ENCODE measurements around the gene IL18BP.

IL18BP gene

GRCh38 chr11:71997594-71997993 lies 1.1 kb upstream of the IL18BP start:
- DNase-seq: no peak

DNA sequence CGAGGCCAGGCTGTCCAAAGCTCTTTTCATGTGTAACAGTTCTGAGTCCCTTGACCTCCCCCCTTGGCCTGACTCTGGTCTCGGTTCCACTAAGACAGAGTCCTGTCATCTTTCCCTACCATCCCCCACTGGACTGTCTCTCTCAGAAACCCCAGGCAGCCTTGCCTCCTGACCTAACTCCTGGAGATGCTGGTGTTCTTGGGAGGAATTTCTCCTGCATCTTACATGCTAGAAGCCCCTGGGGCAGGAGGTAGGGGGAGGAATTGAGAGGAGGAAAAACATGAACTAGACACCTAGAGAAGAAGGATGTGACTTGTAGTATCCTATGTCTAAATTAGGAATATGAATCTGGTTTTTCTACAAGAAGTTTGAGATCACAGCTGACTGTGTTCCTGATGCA lies 648 bp upstream of the IL18BP start:
- no peak for DNase-seq

GRCh38 chr11:71999362-71999761 lies 653 bp downstream of the IL18BP start:
- DNase-seq: no peak

DNA sequence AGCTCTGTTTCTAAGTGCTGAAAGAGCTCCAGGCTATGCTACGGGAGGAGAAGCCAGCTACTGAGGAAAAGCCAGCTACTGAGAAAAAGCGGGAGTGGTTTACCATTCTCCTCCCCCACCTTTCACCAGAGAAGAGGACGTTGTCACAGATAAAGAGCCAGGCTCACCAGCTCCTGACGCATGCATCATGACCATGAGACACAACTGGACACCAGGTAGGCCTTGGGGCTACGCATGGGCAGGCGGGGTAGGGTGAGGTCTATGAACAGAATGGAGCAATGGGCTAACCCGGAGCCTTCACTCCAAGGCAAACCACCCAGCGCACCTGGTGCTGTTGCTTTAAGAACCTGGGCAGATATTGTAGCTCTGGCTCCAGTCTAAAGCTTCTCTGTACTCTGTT lies 1.1 kb downstream of the IL18BP start:
- DNase-seq: no peak

DNA sequence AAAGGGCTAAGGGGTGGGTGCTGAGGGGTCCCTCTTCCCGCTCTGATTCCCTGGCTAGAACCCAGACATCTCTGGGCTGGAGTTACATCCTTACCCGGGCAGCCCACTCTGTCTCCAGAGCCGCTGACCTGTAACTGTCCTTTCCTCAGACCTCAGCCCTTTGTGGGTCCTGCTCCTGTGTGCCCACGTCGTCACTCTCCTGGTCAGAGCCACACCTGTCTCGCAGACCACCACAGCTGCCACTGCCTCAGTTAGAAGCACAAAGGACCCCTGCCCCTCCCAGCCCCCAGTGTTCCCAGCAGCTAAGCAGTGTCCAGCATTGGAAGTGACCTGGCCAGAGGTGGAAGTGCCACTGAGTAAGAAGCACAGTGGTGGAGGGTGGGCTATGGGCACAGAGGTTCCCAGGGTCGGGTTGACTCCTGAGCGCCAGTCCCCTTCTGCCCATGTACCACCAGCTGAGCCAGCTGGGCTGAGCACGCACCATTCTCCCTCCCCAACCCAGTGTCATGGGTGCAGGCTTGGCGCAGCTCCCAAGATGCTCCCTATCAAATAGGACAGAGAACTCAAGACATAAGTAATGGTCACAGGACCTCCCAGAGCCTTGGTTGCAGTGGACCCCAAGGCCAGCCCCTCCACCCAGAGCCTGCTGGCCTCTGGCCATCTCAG lies 1.6 kb downstream of the IL18BP start:
- DNase-seq: no peak

DNA sequence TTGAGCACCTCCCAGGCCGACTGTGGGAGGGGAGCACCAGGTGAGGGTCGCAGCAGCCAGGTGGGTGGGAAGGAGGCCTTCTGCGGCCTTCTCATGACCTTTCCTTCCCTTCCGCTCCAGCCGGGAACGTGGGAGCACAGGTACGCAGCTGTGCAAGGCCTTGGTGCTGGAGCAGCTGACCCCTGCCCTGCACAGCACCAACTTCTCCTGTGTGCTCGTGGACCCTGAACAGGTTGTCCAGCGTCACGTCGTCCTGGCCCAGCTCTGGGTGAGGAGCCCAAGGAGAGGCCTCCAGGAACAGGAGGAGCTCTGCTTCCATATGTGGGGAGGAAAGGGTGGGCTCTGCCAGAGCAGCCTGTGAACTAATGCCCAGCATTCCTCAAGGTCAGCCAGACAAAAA lies 2.6 kb downstream of the IL18BP start:
- DNase-seq: no peak

- DNase-seq: no peak
Observed at GRCh38 chr11:72001834-72002591, 3.3 kb downstream of the IL18BP start.

GRCh38 chr11:72002841-72003775 lies 4.4 kb downstream of the IL18BP start:
- DNase-seq: no peak

GRCh38 chr11:72003776-72004171 lies 5.1 kb downstream of the IL18BP start:
- no peak for DNase-seq

GRCh38 chr11:72004515-72005346 lies 6.0 kb downstream of the IL18BP start:
- no peak for DNase-seq

GRCh38 chr11:72005347-72006260 lies 6.9 kb downstream of the IL18BP start:
- DNase-seq: no peak

DNA sequence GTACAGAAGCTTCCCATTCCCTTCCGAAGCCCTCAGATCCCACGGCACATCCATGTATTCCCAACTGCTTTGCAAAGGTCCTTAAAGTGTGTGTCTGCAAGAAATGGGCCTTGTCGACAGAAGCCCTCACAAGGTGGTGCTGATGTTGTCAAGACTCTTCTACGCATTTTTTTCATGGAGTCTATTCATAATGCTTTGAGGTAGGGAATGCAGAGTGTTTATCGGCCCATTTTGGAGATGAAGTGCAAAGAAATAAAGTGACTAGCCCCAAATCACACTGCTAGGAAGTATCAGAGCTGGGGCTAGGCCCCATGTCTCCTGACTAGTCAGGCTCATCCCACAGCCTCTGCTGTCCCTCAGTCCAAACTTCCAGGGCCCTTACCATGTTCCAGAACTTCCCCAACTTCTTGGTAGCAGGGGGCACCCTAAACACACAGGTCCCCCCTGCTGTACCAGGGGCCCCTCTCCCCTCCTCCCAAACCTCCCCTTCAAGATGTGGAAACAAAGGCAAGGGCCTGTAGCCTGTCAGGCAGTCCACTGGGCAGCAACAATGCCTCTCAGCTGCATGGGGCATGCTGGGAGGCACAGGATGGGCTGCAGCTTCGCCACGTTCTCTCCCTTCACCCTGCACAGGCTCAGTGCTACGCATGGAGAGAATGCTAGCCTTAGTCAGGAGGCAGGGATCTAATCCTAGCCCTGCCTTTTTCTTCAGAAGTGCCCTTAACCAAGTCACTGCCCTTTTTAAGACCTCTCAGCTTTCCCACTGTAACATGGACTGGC lies 7.8 kb downstream of the IL18BP start:
- no peak for DNase-seq

GRCh38 chr11:72007089-72007476 lies 8.4 kb downstream of the IL18BP start:
- no peak for DNase-seq

DNA sequence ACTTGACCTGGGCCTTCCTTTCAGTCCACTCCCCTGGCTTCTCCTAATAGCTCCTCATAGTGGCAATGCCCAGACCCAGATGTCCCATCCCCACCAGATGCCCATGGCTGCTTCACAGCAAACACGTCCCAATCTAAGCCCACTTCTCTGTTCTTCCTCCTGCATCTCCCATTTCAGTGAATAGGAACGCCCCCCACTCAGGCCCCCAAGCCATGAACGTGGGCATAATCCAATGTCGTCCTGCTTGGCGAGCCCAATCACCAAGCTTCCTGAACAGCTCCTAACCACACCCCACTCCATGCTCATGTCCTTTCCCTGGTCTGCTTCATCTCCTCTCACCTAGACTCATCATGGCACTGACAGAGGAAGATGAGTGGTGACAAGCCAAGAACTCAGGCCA lies 8.9 kb downstream of the IL18BP start:
- DNase-seq: no peak

- no peak for DNase-seq
Observed at GRCh38 chr11:72008728-72009127, 10.0 kb downstream of the IL18BP start.

GRCh38 chr11:72009156-72009555 lies 10.4 kb downstream of the IL18BP start:
- DNase-seq: no peak

- no peak for DNase-seq
Observed at GRCh38 chr11:72010529-72011233, 12.0 kb downstream of the IL18BP start.

DNA sequence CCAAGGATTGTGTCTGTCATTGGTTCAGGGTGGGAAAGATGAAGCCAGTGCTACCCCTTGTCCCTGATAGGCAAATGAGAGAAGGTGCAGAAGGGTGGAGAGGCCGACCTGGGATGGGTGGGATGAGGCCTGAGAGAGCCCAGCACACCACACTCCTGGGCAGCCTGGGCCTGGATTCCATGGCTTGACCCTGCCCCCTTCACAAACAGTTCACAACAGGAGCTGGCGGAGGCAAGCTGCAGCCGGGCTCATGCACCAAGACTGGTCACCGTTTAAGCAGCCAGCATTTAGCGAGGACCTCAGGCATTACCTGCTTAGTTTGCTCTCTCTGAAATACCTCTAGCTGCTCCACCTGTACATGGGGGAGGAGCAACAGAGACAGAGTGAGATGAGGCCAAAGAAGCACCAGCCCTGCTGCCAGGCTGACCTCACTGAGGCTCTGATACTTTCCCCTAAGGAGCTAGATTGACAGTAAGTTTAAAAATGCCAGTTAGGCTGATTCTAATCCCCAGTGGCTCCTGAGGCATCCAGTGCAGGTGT lies 13.5 kb downstream of the IL18BP start:
- no peak for DNase-seq

- no peak for DNase-seq
Observed at GRCh38 chr11:72012897-72013721, 14.4 kb downstream of the IL18BP start.

All from SIG-M5 (cell line).